Lung (tissue), 12 donors: ENCODE data around the gene IDNK. TPM values are rescaled to one million over a fixed set of nuclear protein-coding genes. Genes with fewer than 3 reads are reported as not detected.

Experiments
- ATAC-seq: fragments of 200-7000 bp; cut with Tn5 transposase; one replicate; pipeline ENCODE4 v1.9.1; 2020; ENCODE audit warnings: moderate number of reproducible peaks; ENCODE audit not compliant: insufficient read depth, low FRiP score
- DNase-seq, 3 donors: peaks; one replicate each; pipeline ENCODE4 v3.0.0-alpha.2; 2013 to 2017
- H3K27ac ChIP-seq, 2 donors: one replicate each; pipeline ENCODE4 v1.5.1; 2013; ENCODE audit warnings: mild to moderate bottlenecking in 2 of 2, moderate library complexity in 2 of 2, control low read depth in 1 of 2, inconsistent platforms in 1 of 2, low read depth in 1 of 2, low read length in 1 of 2
- H3K27me3 ChIP-seq, 3 donors: one replicate each; pipeline ENCODE4 v1.5.1; 2013; ENCODE audit warnings: low read length in 2 of 3; ENCODE audit not compliant: control insufficient read depth in 3 of 3, insufficient read depth in 3 of 3
- H3K36me3 ChIP-seq, 4 donors: one replicate each; pipeline ENCODE4 v1.5.1; 2013; ENCODE audit warnings: low read length in 4 of 4, mild to moderate bottlenecking in 1 of 4, moderate library complexity in 1 of 4; ENCODE audit not compliant: control insufficient read depth in 4 of 4, insufficient read depth in 4 of 4
- H3K4me1 ChIP-seq, 5 donors: one replicate each; pipeline ENCODE4 v1.5.1; 2013; ENCODE audit warnings: low read length in 5 of 5, mild to moderate bottlenecking in 2 of 5, moderate library complexity in 1 of 5; ENCODE audit not compliant: control insufficient read depth in 5 of 5, insufficient read depth in 5 of 5
- H3K4me3 ChIP-seq: one replicate; pipeline ENCODE4 v1.5.1; 2013; ENCODE audit warnings: mild to moderate bottlenecking, control low read depth, moderate library complexity
- H3K9ac ChIP-seq, 2 donors: one replicate each; pipeline ENCODE4 v1.5.1; 2013; ENCODE audit warnings: low read length in 2 of 2, control low read depth in 1 of 2; ENCODE audit not compliant: insufficient read depth in 1 of 2
- H3K9me3 ChIP-seq, 4 donors: one replicate each; pipeline ENCODE4 v1.5.1; 2013; ENCODE audit warnings: low read length in 3 of 4, mild to moderate bottlenecking in 1 of 4, moderate library complexity in 1 of 4; ENCODE audit not compliant: control insufficient read depth in 4 of 4, insufficient read depth in 3 of 4
- WGBS, 2 donors: extraction: QIAGEN DNeasy Blood & Tissue Kit; methylation state at CpG; one replicate each; pipeline ENCODE4 v1.1.7; 2013; 5-methylcytosine and 5-hydroxymethylcytosine counted together
- polyA plus RNA-seq, 2 donors: library from polyadenylated mRNA; stranded (reverse); fragments of 200-250 nt; gene quantifications; one replicate each; pipeline ENCODE4 v1.2.1, GENCODE V29; 2013
- total RNA-seq, 2 donors: library from RNA; depleted of rRNA in 1 of 2; stranded (reverse); fragments of >200 nt in 1 of 2; gene quantifications; one replicate each; pipeline ENCODE4 v1.2.1, GENCODE V29; 2014 to 2021
- TF ChIP-seq, protein P1 (sequence below): IDR thresholded peaks from 2 replicates; pipeline ENCODE4 v1.5.1; 2012; ENCODE audit warnings: mild to moderate bottlenecking; ENCODE audit errors: control extremely low read depth, extremely low read depth
- donor health status: control.
- donor health status: control.
- donor health status: Bipolar disorder and iron deficiency.
- donor health status: healthy.
- donor health status: DM: yes; HTN: yes; CAD: no.

Gene IDNK
- total and polyA plus RNA-seq, 4 donors = 5.7 to 9.3 (median 5.8) TPM

DNA sequence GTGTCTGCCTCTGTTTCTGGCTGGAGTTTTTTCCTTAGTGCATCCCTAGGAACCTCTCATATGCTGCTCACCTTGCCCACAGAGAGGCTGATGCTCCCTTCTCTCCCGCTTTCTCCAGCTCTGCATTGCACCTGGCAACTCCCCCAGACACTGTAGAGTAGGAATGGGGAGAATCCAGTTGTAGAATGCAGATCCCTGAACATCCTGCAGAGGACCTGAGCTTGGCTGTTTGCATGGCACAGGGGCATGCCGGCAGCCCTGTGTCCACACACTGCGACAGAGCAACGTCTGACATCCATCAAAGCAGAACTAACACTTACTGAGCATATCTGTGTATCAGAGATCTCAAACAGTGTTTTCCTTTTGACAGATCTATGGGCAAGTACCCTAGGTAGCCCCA is 19.9 kb downstream of the IDNK start:
- 83 to 88% methylated on average over 4 of the region's 4 CpGs for WGBS, 2 donors
- peaks cover 0 to 8% (median 1%) of the 10 kb centered on the region in 4 donors for H3K36me3 ChIP-seq
- DNase-seq = no peak
- ATAC-seq = no peak
- H3K27ac ChIP-seq = no peak overlapping the region
- peaks cover 0 to 2% (median 0%) of the 10 kb centered on the region in 5 donors for H3K4me1 ChIP-seq
- no peaks in the 10 kb centered on the region for H3K9me3 ChIP-seq
- H3K4me3 ChIP-seq = no peak overlapping the region
- no peaks in the 10 kb centered on the region for H3K27me3 ChIP-seq
- TF ChIP-seq, protein P1, sequence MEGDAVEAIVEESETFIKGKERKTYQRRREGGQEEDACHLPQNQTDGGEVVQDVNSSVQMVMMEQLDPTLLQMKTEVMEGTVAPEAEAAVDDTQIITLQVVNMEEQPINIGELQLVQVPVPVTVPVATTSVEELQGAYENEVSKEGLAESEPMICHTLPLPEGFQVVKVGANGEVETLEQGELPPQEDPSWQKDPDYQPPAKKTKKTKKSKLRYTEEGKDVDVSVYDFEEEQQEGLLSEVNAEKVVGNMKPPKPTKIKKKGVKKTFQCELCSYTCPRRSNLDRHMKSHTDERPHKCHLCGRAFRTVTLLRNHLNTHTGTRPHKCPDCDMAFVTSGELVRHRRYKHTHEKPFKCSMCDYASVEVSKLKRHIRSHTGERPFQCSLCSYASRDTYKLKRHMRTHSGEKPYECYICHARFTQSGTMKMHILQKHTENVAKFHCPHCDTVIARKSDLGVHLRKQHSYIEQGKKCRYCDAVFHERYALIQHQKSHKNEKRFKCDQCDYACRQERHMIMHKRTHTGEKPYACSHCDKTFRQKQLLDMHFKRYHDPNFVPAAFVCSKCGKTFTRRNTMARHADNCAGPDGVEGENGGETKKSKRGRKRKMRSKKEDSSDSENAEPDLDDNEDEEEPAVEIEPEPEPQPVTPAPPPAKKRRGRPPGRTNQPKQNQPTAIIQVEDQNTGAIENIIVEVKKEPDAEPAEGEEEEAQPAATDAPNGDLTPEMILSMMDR = no peak
- no peak overlapping the region for H3K9ac ChIP-seq

DNA sequence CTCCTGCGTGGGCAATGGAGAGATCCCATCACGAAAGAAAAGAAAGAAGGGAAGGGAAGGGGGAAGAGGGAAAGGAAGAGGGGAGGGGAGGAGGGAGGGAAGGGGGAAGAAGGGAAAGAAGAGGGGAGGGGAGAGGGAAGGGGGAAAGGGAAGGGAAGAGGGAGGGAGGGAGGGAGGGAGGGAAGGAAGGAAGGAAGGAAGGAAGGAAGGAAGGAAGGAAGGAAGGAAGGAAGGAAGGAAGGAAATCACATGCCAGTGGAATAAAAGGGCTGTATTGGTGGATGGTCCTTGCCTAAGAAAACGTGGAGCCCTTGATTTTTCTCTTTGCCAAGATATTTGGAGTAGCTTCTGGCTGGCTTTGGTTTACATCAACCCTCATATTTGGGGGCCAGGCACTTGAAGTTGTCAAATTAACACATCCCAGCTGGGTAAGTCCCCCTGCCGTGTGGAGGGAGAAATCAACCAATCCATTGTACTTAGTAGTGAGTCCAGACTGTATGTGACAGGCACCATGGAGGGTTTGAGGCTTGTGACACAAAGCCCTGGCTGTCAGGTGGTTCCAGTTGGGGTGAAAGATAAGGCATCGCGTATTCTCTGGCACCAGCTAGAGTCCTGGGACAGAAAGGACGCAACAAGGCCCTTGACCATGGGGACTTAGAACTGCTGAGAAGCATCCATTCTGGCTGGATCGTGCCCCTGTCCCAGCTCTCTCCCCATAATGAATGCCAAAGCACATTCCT is 23.7 kb downstream of the IDNK start:
- DNase-seq = no peak
- no peak overlapping the region for H3K27ac ChIP-seq
- no peaks in the 10 kb centered on the region for H3K27me3 ChIP-seq
- TF ChIP-seq, protein P1 = no peak
- 74 to 83% methylated on average over 8 of the region's 8 CpGs for WGBS, 2 donors
- no peak for ATAC-seq
- no peak overlapping the region for H3K4me3 ChIP-seq
- H3K36me3 ChIP-seq = peaks cover 5 to 12% (median 6%) of the 10 kb centered on the region in 4 donors
- H3K9me3 ChIP-seq = no peaks in the 10 kb centered on the region
- no peaks in the 10 kb centered on the region for H3K4me1 ChIP-seq
- no peak overlapping the region for H3K9ac ChIP-seq

DNA sequence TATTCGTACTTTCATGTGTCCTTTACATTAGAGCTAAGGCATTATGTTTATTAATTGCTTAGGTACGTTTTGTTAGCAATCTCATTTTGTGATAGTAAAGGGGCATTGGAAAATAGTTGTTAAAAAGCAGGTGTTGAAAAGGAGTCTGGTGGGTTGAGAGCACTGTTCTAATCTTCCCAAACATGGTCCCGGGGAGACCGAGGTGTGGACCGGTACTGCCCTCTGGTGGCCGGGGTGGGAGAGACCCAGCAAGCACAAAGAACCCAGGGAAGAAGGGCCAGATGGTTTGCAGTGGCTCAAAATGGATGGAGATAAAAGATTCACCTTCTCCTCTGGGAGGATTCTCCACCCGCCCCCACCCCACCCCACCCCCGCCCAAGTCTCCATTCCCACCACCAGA is 26.1 kb downstream of the IDNK start:
- no peak for ATAC-seq
- no peaks in the 10 kb centered on the region for H3K4me1 ChIP-seq
- H3K36me3 ChIP-seq = peaks cover 13 to 21% (median 14%) of the 10 kb centered on the region in 4 donors
- 50 to 53% methylated on average over 8 of the region's 8 CpGs for WGBS, 2 donors
- TF ChIP-seq, protein P1 = peak; percentile 54
- H3K27me3 ChIP-seq = no peaks in the 10 kb centered on the region
- DNase-seq = peak in 2 of 3 donors; percentile 16 to 37
- H3K9ac ChIP-seq = no peak overlapping the region
- H3K4me3 ChIP-seq = no peak overlapping the region
- H3K27ac ChIP-seq = no peak overlapping the region
- peaks cover 0 to 4% (median 0%) of the 10 kb centered on the region in 4 donors for H3K9me3 ChIP-seq
